GM06990 (cell line): ENCODE results near the gene TTC39C.

Experiments used
- DNase-seq: peaks from one replicate; pipeline ENCODE4 v3.0.0-alpha.2; 2011; ENCODE audit not compliant: insufficient read length; ENCODE audit errors: extremely low read depth
- H3K27me3 ChIP-seq: replicated peaks from 2 replicates; pipeline ENCODE4 v1.6.0; 2011; ENCODE audit warnings: low read length; ENCODE audit not compliant: control insufficient read depth, insufficient read depth
- H3K36me3 ChIP-seq: 2 replicates; pipeline ENCODE4 v1.5.1; 2011; ENCODE audit warnings: low read length; ENCODE audit not compliant: control insufficient read depth, insufficient read depth
- H3K4me3 ChIP-seq: replicated peaks from 2 replicates; pipeline ENCODE4 v1.5.1; 2011; ENCODE audit warnings: low read depth, mild to moderate bottlenecking, control low read depth, low read length
- CTCF ChIP-seq: IDR thresholded peaks from 2 replicates; pipeline ENCODE4 v1.5.1; 2011; ENCODE audit warnings: low read length, control low read depth, mild to moderate bottlenecking, inconsistent platforms; ENCODE audit not compliant: insufficient read depth, poor library complexity, severe bottlenecking

Gene TTC39C

GRCh38 chr18:24157855-24158254, 143.3 kb downstream of the TTC39C start:
- no peak for TF ChIP-seq CTCF
- no peaks in the 10 kb centered on the region for H3K27me3 ChIP-seq
- DNase-seq: no peak
- no peaks in the 10 kb centered on the region for H3K36me3 ChIP-seq
- H3K4me3 ChIP-seq: no peak overlapping the region

GRCh38 chr18:24160086-24160485, 145.5 kb downstream of the TTC39C start:
- no peak for TF ChIP-seq CTCF
- Histone ChIP-seq H3K27me3 (no peaks in the 10 kb centered on the region), H3K4me3 (no peak overlapping the region), H3K36me3 (no peaks in the 10 kb centered on the region)
- no peak for DNase-seq

GRCh38 chr18:24161304-24161703, 146.8 kb downstream of the TTC39C start:
- no peak for DNase-seq
- TF ChIP-seq CTCF: no peak
- H3K27me3 ChIP-seq: no peaks in the 10 kb centered on the region
- no peak overlapping the region for H3K4me3 ChIP-seq
- H3K36me3 ChIP-seq: no peaks in the 10 kb centered on the region

- no peak for TF ChIP-seq CTCF
- DNase-seq: no peak
- no peaks in the 10 kb centered on the region for H3K36me3 ChIP-seq
- H3K27me3 ChIP-seq: no peaks in the 10 kb centered on the region
- no peak overlapping the region for H3K4me3 ChIP-seq
These were observed 153.9 kb downstream of the TTC39C start for GRCh38 chr18:24168496-24168895.

- no peak for DNase-seq
- H3K4me3 ChIP-seq: no peak overlapping the region
- no peaks in the 10 kb centered on the region for H3K36me3 ChIP-seq
- no peaks in the 10 kb centered on the region for H3K27me3 ChIP-seq
- no peak for TF ChIP-seq CTCF
These were observed 155.8 kb downstream of the TTC39C start for GRCh38 chr18:24170360-24170759.

GRCh38 chr18:24173997-24174396, 159.4 kb downstream of the TTC39C start:
- no peak for DNase-seq
- H3K4me3 ChIP-seq: no peak overlapping the region
- H3K27me3 ChIP-seq: no peaks in the 10 kb centered on the region
- H3K36me3 ChIP-seq: no peaks in the 10 kb centered on the region
- TF ChIP-seq CTCF: no peak
